Astrocyte of the spinal cord (primary cell): ENCODE results near the gene SLC51B.
A peak's percentile ranks its signal among the peaks of the same experiment; 100 is the strongest.
"Not testable (repeated sequence)": the region's sequence is repeated elsewhere in the genome, so short reads cannot be mapped to it uniquely, and the experiment has no call there.

ENCODE experiments used
- DNase-seq: peaks from one replicate; pipeline ENCODE4 v3.0.0; 2011; ENCODE audit warnings: low read depth, low spot score
- H3K4me3 ChIP-seq: 2 replicates; pipeline ENCODE4 v1.5.1; 2011; ENCODE audit warnings: low read depth, mild to moderate bottlenecking, low read length, moderate library complexity
- CTCF ChIP-seq: IDR thresholded peaks from 2 replicates; pipeline ENCODE4 v1.5.1; 2012; ENCODE audit warnings: low read depth, mild to moderate bottlenecking, low read length, inconsistent platforms
- in situ Hi-C: cut with HindIII; loops from 2 replicates; pipeline ENCODE4 v1.10.0; 2017; ENCODE audit warnings: low sequenced_read_pairs

Gene SLC51B

DNA sequence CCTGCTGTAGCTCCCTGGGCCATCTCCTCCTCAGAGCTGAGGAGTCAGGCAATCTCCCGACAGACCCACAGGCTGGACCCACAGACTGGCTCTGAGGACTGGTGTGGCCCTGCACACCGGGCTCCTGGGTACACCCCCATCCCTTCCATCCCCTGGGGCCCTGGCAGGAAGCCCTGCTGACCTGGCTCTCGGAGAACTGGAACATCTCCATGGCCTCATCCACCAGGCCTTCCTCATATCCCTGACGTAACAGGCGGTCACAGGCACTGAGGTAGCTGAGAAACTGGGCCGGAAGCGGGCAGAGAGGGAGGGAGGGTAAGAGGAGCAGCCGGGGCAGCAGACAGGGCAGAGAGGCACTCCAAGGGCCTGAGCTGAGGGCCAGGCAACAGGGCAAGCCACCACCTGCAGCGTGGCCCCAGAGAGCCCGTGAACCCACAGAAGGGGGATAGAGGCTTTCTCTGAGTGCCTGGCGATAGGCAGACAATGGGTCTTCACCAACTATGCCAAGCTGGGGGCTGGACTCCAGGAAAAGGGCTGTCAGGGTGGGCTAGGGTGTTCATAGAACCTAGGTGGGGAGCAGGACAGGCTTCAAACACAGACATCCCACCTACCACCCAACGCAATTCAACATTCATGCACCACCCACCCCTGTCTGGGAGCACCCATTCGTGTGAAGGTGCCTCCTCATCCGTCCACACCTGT lies 49.3 kb downstream of the SLC51B start:
- in situ Hi-C loops: no loop called here
- no peak for TF ChIP-seq CTCF
- DNase-seq: no peak
- H3K4me3 ChIP-seq: no peak overlapping the region

GRCh38 chr15:65095011-65095746 lies 50.0 kb downstream of the SLC51B start:
- no peak for DNase-seq
- H3K4me3 ChIP-seq: no peak overlapping the region
- in situ Hi-C loops: no loop called here
- TF ChIP-seq CTCF: no peak

DNA sequence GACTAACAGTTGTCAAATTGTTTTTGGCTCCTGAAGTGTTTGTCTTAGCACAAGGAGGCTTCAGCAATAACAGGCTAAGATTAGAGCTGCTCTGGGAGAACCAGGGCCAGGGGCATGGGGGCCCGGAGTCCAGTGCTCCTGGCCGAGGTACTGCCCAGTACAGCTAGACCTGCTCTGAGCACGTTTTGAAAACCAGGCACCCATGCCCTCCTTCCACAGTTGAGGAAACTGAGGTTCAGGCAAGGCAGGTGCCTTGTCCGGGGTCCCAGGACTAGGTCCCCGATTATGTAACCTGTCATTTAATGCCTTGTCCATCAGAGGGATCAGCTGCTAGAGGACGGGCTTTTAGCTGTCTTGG lies 50.5 kb downstream of the SLC51B start:
- TF ChIP-seq CTCF: no peak
- H3K4me3 ChIP-seq: no peak overlapping the region
- in situ Hi-C loops: no loop called here
- DNase-seq: no peak

DNA sequence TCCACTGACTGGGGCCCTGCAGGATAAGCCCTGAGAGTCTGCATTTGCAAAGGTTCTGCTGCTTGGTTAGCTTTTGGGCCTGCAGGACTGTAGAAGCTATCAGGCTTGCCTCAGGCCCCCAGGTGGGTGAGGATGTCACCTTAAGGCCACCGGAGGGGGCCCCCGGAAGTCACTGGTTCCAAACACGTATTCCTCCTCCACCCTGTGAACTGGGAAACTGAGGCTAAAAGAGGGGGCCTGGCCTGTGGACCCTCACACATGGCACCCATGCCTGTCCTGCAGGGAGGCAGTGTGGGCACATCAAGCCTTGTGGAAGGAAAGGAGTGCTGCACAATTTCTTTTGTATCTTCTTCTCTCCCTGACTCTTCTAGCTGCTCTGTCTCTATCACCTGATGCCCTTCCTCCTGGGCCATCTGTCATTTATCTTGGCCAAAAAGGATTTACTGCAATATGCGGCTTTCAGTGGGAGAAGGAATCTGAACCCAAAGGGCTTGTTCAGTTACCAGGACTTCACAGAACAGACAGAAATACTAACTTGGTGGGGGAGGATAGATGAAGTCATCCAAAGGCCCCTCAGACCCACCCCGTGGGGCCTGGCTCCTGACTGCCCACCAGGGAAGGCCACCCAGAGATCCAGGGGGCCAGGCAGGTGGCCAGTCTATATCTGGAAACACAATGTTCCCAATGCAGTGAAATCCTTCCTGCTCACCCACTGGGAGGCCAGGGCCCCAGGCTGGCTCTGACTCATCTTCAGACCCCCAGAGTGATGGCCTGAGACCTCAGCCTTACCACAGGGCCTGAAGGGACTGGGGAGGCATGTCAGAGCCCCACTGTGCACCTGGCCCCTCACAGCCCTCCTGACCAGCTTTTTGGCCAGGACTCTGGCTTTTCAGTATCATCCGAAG lies 51.5 kb downstream of the SLC51B start:
- in situ Hi-C loops: no loop called here
- no peak overlapping the region for H3K4me3 ChIP-seq
- no peak for TF ChIP-seq CTCF
- peak; percentile 41 for DNase-seq

DNA sequence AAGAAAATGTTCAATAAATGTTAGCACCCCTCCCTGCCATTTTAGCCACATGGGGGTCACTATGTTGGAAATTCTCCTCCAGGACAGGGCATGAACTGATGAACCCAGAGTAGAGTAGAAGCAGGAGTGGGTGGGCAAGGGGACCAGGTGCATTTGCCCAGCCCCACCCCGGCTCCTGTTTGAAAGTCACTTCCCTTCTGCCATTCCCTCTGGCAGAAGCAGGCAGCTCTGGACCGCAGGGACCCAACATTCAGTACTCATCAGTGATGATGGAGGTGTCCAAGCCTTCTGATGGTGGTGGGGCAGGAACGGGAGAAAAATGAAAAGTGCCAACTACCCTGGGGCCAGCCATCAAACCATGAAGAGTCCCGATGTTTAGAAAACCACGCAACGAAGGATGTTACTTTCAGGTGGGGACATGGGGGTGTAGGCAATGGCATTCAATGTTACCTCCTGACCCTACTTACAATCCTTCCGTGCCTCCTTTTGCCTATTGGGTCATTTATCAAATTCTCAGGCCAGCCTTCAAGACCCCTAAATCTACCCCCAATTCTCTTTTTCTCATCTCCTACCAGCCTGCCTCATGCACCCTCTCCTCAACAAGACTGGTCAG lies 52.6 kb downstream of the SLC51B start:
- DNase-seq: no peak
- no peak for TF ChIP-seq CTCF
- in situ Hi-C loops: no loop called here
- no peak overlapping the region for H3K4me3 ChIP-seq

GRCh38 chr15:65099336-65099735 lies 54.1 kb downstream of the SLC51B start:
- no peak overlapping the region for H3K4me3 ChIP-seq
- TF ChIP-seq CTCF: no peak
- in situ Hi-C loops: no loop called here
- DNase-seq: no peak

- DNase-seq, H3K4me3 ChIP-seq, in situ Hi-C loops: not testable (repeated sequence)
Observed at GRCh38 chr15:65099801-65100200, 54.6 kb downstream of the SLC51B start.
